K562 (cell line): ENCODE data around the gene PHOSPHO1. TPM values are rescaled to one million over a fixed set of nuclear protein-coding genes. Genes with fewer than 3 reads are reported as not detected.

Source experiments
- BRCA1 ChIP-seq, 2 experiments: fragments of 450-650 bp in 1 of 2; sonication (generic) in 1 of 2; formaldehyde crosslinking in 1 of 2; IDR thresholded peaks; 2 replicates each; pipeline versions ENCODE4 v1.5.0 to v1.6.1; 2017 to 2020; ENCODE audit warnings: mild to moderate bottlenecking in 1 of 2, missing genetic modification reagents in 1 of 2
- CREBBP ChIP-seq: IDR thresholded peaks from one replicate; pipeline ENCODE4 v1.6.1; 2012; ENCODE audit warnings: low read depth, mild to moderate bottlenecking, control low read depth, inconsistent platforms, low read length
- DPF2 ChIP-seq: fragments of 450-650 bp; IDR thresholded peaks from 2 replicates; pipeline ENCODE4 v1.6.1; 2016
- ETS2 ChIP-seq: IDR thresholded peaks from 2 replicates; pipeline ENCODE4 v1.6.1; 2016; ENCODE audit warnings: borderline replicate concordance, missing genetic modification characterization, mild to moderate bottlenecking, moderate library complexity, missing compliant biosample characterization; ENCODE audit not compliant: poor library complexity, severe bottlenecking
- FOS ChIP-seq: IDR thresholded peaks from 3 replicates; pipeline ENCODE4 v1.6.1; 2011; ENCODE audit not compliant: insufficient read length; ENCODE audit errors: extremely low read depth
- GATAD2A ChIP-seq: fragments of 450-650 bp; IDR thresholded peaks from 2 replicates; pipeline ENCODE4 v1.6.1; 2017
- HDAC1 ChIP-seq, 2 experiments: fragments of 450-650 bp; IDR thresholded peaks; 2 replicates each; pipeline ENCODE4 v1.6.1; 2016 to 2017; ENCODE audit warnings: inconsistent platforms in 1 of 2, mild to moderate bottlenecking in 1 of 2, moderate library complexity in 1 of 2
- KDM1A ChIP-seq, 2 experiments: fragments of 450-650 bp; IDR thresholded peaks; 2 replicates each; pipeline ENCODE4 v1.6.1; 2016; ENCODE audit warnings: mild to moderate bottlenecking in 2 of 2
- MTA1 ChIP-seq: fragments of 450-650 bp; IDR thresholded peaks from 2 replicates; pipeline ENCODE4 v1.6.1; 2017; ENCODE audit warnings: borderline replicate concordance
- MYBL2 ChIP-seq, 2 experiments: fragments of 450-650 bp in 1 of 2; sonication (generic) in 1 of 2; formaldehyde crosslinking in 1 of 2; IDR thresholded peaks; 2 replicates each; pipeline versions ENCODE4 v1.6.1 to v1.8.1; 2017 to 2022; ENCODE audit warnings: borderline replicate concordance in 1 of 2, inconsistent platforms in 1 of 2, low read depth in 1 of 2, mild to moderate bottlenecking in 1 of 2, missing genetic modification reagents in 1 of 2, moderate library complexity in 1 of 2
- NR0B1 ChIP-seq: fragments of 450-650 bp; IDR thresholded peaks from one replicate; pipeline ENCODE4 v1.6.1; 2018; ENCODE audit warnings: mild to moderate bottlenecking, moderate library complexity; ENCODE audit not compliant: partially characterized antibody
- PHF21A ChIP-seq: fragments of 450-650 bp; IDR thresholded peaks from 2 replicates; pipeline ENCODE4 v1.6.1; 2017; ENCODE audit warnings: low read depth, borderline replicate concordance
- PRPF4 ChIP-seq: fragments of 200-400 bp; formaldehyde crosslinking; IDR thresholded peaks from one replicate; pipeline ENCODE4 v1.6.1; 2017; ENCODE audit warnings: low read length, low read depth, mild to moderate bottlenecking; ENCODE audit not compliant: insufficient read depth, poor library complexity, severe bottlenecking
- RBM22 ChIP-seq: fragments of 200-400 bp; formaldehyde crosslinking; IDR thresholded peaks from 2 replicates; pipeline ENCODE4 v1.6.1; 2018; ENCODE audit warnings: low read length, low read depth; ENCODE audit not compliant: poor library complexity, severe bottlenecking
- SAP30 ChIP-seq: fragments of 200-600 bp; sonication (generic); IDR thresholded peaks from 2 replicates; pipeline ENCODE4 v1.6.1; 2012; ENCODE audit warnings: borderline replicate concordance, low read depth, mild to moderate bottlenecking, moderate library complexity, low read length, control low read depth, inconsistent platforms; ENCODE audit not compliant: insufficient read depth, poor library complexity, severe bottlenecking
- SRF ChIP-seq, 2 experiments: fragments of 250-450, 450-650 bp in 1 of 2; sonication (Bioruptor Pico) in 1 of 2; sonication (generic) in 1 of 2; formaldehyde crosslinking; IDR thresholded peaks; 2 replicates each; pipeline versions ENCODE4 v1.5.0 to v1.5.1; 2020 to 2022; ENCODE audit warnings: mild to moderate bottlenecking in 1 of 2, missing genetic modification reagents in 1 of 2
- TCF3 ChIP-seq: sonication (generic); formaldehyde crosslinking; IDR thresholded peaks from 2 replicates; pipeline ENCODE4 v1.4.0; 2020; ENCODE audit warnings: mild to moderate bottlenecking, missing genetic modification reagents
- WHSC1 ChIP-seq: IDR thresholded peaks from one replicate; pipeline ENCODE4 v1.6.1; 2012; ENCODE audit warnings: low read length, control low read depth, inconsistent platforms
- ZEB2 ChIP-seq: fragments of 450-650 bp; IDR thresholded peaks from 2 replicates; pipeline ENCODE4 v1.6.1; 2016
- ZFP30 ChIP-seq: fragments of 250-450 bp; sonication (Bioruptor Pico); IDR thresholded peaks from 2 replicates; pipeline ENCODE4 v1.8.0; 2022; ENCODE audit warnings: moderate library complexity, mild to moderate bottlenecking, inconsistent platforms, borderline replicate concordance
- ZNF398 ChIP-seq: fragments of 250-450 bp; sonication (Bioruptor Pico); IDR thresholded peaks from 2 replicates; pipeline ENCODE4 v1.8.0; 2021; ENCODE audit warnings: moderate library complexity, mild to moderate bottlenecking, inconsistent platforms
- ZSCAN29 ChIP-seq: fragments of 450-650 bp; IDR thresholded peaks from 2 replicates; pipeline ENCODE4 v1.6.1; 2017
- polyA plus RNA-seq, 8 experiments: library from polyadenylated mRNA; depleted of rRNA in 4 of 8; stranded (reverse) in 5 of 8; unstranded in 3 of 8; fragments of >200 nt; fragmentation: Nextera tagmentation in 2 of 8; fragmentation: Illumina TruSeq in 1 of 8; extraction: Ambion mirVana in 2 of 8; extraction: Trizol in 1 of 8; gene quantifications; 2 replicates each; pipeline versions ENCODE4 v1.2.1 to v1.2.3, GENCODE V29; 2011 to 2014; ENCODE audit warnings: inconsistent platforms in 1 of 8, missing spikeins in 1 of 8
- total RNA-seq, 7 experiments: library from RNA; depleted of rRNA in 6 of 7; stranded (reverse); fragments of >200 nt in 6 of 7; fragmentation: Illumina TruSeq in 2 of 7; extraction: Trizol in 2 of 7; gene quantifications; 2 replicates each; pipeline versions ENCODE4 v1.2.1 to v1.2.3, GENCODE V29; 2011 to 2021; ENCODE audit warnings: low replicate concordance in 1 of 7
- TF ChIP-seq, protein P1 (sequence below), 2 experiments: IDR thresholded peaks; 2 replicates each; pipeline ENCODE4 v1.6.1; 2012; ENCODE audit warnings: improper control_type of control experiment in 2 of 2, low read depth in 2 of 2, low read length in 2 of 2, borderline replicate concordance in 1 of 2

PHOSPHO1 gene
- total and polyA plus RNA-seq, 9 of the 15 experiments (the other 6 are each of a cell fraction or from before 2014, with no cell fraction given), result 0.06 to 0.07 TPM; not detected in 7

DNA sequence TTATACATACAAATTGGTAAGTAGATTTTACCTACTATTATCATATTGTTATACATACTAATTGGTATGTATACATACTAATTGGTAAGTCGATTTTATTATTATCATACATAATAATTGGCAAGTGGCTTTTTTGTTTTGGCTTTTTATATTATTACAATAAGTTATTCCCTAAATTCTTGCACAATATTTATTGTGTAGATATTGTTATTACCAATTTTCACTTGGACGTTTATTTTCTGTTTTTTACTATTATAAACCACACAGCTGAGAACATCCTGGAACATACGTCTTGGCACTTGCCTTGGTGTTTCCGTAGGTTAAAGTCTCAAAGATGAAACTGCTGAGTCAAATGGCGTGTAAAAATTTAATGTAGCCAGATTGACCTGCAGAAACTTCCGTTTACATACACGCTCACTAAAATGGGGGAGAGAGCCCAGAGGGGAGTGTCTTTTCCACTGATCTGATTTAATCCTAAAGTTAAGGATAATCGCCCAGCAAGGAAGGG, 39.1 kb downstream of the PHOSPHO1 start (continued):
- TF ChIP-seq FOS (no peak), CREBBP (no peak), ZFP30 (CRISPR knock-in tag) (no peak), MYBL2 (IDR thresholded peaks at IDR 0.05; ENCODE audit: low read depth) (no peak), MYBL2 (CRISPR knock-in tag; IDR thresholded peaks at IDR 0.05; ENCODE audit: borderline replicate concordance) (no peak), KDM1A (IDR thresholded peaks at IDR 0.05) (peak; percentile 84 to 86), PHF21A (no peak), MTA1 (no peak), GATAD2A (no peak), SAP30 (no peak), PRPF4 (no peak), ZSCAN29 (no peak), TCF3 (CRISPR knock-in tag) (no peak), WHSC1 (no peak), ZEB2 (peak; percentile 86; the same call in 1 of the 2 replicates), BRCA1 (IDR thresholded peaks at IDR 0.05) (no peak), BRCA1 (CRISPR knock-in tag; IDR thresholded peaks at IDR 0.05) (no peak), DPF2 (peak; percentile 81), RBM22 (no peak), SRF (CRISPR knock-in tag; IDR thresholded peaks at IDR 0.05) (no peak), NR0B1 (no peak), HDAC1 (IDR thresholded peaks at IDR 0.05) (no peak), ZNF398 (no peak), ETS2 (tag) (no peak)
- TF ChIP-seq, protein P1, sequence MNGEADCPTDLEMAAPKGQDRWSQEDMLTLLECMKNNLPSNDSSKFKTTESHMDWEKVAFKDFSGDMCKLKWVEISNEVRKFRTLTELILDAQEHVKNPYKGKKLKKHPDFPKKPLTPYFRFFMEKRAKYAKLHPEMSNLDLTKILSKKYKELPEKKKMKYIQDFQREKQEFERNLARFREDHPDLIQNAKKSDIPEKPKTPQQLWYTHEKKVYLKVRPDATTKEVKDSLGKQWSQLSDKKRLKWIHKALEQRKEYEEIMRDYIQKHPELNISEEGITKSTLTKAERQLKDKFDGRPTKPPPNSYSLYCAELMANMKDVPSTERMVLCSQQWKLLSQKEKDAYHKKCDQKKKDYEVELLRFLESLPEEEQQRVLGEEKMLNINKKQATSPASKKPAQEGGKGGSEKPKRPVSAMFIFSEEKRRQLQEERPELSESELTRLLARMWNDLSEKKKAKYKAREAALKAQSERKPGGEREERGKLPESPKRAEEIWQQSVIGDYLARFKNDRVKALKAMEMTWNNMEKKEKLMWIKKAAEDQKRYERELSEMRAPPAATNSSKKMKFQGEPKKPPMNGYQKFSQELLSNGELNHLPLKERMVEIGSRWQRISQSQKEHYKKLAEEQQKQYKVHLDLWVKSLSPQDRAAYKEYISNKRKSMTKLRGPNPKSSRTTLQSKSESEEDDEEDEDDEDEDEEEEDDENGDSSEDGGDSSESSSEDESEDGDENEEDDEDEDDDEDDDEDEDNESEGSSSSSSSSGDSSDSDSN (IDR thresholded peaks at IDR 0.05; ENCODE audit: borderline replicate concordance in 1 of 2, low read depth in 2 of 2, low read length in 2 of 2), result no peak
